NB4 (cell line): ENCODE measurements around the gene C1QTNF9B.

Experiments
- CTCF ChIP-seq: IDR thresholded peaks from one replicate; pipeline ENCODE4 v1.5.1; 2012; ENCODE audit warnings: low read depth, low read length
- POLR2A ChIP-seq: IDR thresholded peaks from 2 replicates; pipeline ENCODE4 v1.6.1; 2011; ENCODE audit warnings: mild to moderate bottlenecking; ENCODE audit not compliant: insufficient read length; ENCODE audit errors: extremely low read depth

GRCh38 chr13:23851106-23851505, 46.2 kb downstream of the C1QTNF9B start:
- no peak for TF ChIP-seq CTCF
- no peak for TF ChIP-seq POLR2A
